Measurements from ENCODE around the gene GJC3. TPM values are rescaled to one million over a fixed set of nuclear protein-coding genes. Genes with fewer than 3 reads are reported as not detected.
"Not testable (repeated sequence)": the region's sequence is repeated elsewhere in the genome, so short reads cannot be mapped to it uniquely, and the experiment has no call there.

Gene GJC3
- polyA plus RNA-seq, 4 donors = 0.87 to 1.5 (median 1.2) TPM

GRCh38 chr7:99935009-99935408, 5.6 kb upstream of the GJC3 start:
- not testable (repeated sequence) for DNase-seq (ENCODE audit: low read depth in 4 of 4, low spot score in 3 of 4)

- DNase-seq (ENCODE audit: low read depth in 4 of 4, low spot score in 3 of 4) = no peak
Observed at GRCh38 chr7:99930376-99930775, 956 bp upstream of the GJC3 start.

GRCh38 chr7:99929730-99930053, 272 bp upstream of the GJC3 start:
- DNase-seq (ENCODE audit: low read depth in 4 of 4, low spot score in 3 of 4) = no peak

- DNase-seq (ENCODE audit: low read depth in 4 of 4, low spot score in 3 of 4) = no peak
Observed at GRCh38 chr7:99928188-99928587, 1.2 kb downstream of the GJC3 start.

GRCh38 chr7:99927536-99927935, 1.9 kb downstream of the GJC3 start:
- DNase-seq (ENCODE audit: low read depth in 4 of 4, low spot score in 3 of 4) = no peak

GRCh38 chr7:99926321-99926720, 3.1 kb downstream of the GJC3 start:
- DNase-seq (ENCODE audit: low read depth in 4 of 4, low spot score in 3 of 4) = no peak

- DNase-seq (ENCODE audit: low read depth in 4 of 4, low spot score in 3 of 4) = no peak
Observed at GRCh38 chr7:99923200-99923599, 6.2 kb downstream of the GJC3 start.

GRCh38 chr7:99920149-99920548, 9.3 kb downstream of the GJC3 start:
- DNase-seq (ENCODE audit: low read depth in 4 of 4, low spot score in 3 of 4) = no peak

- no peak for DNase-seq (ENCODE audit: low read depth in 4 of 4, low spot score in 3 of 4)
Observed at GRCh38 chr7:99919814-99920112, 9.7 kb downstream of the GJC3 start.

GRCh38 chr7:99918959-99919813, 10.2 kb downstream of the GJC3 start, which contains the start of gene TRIM4:
Gene TRIM4 (minus strand): TSS chr7:99919530. CDS start chr7:99919401, 129 bp downstream.
- DNase-seq (ENCODE audit: low read depth in 4 of 4, low spot score in 3 of 4) = peak; percentile 58 to 71 (median 66)

- DNase-seq (ENCODE audit: low read depth in 4 of 4, low spot score in 3 of 4) = no peak
Observed at GRCh38 chr7:99910976-99911375, 18.4 kb downstream of the GJC3 start.

- DNase-seq (ENCODE audit: low read depth in 4 of 4, low spot score in 3 of 4) = no peak
Observed at GRCh38 chr7:99901581-99901980, 27.8 kb downstream of the GJC3 start.

- no peak for DNase-seq (ENCODE audit: low read depth in 4 of 4, low spot score in 3 of 4)
Observed at GRCh38 chr7:99899830-99900519, 29.4 kb downstream of the GJC3 start.

GRCh38 chr7:99898836-99899235, 30.6 kb downstream of the GJC3 start:
- DNase-seq (ENCODE audit: low read depth in 4 of 4, low spot score in 3 of 4) = no peak

GRCh38 chr7:99898023-99898357, 31.4 kb downstream of the GJC3 start:
- DNase-seq (ENCODE audit: low read depth in 4 of 4, low spot score in 3 of 4) = no peak

GRCh38 chr7:99897322-99898022, 31.9 kb downstream of the GJC3 start:
- no peak for DNase-seq (ENCODE audit: low read depth in 4 of 4, low spot score in 3 of 4)

- DNase-seq (ENCODE audit: low read depth in 4 of 4, low spot score in 3 of 4) = no peak
Observed at GRCh38 chr7:99894738-99895137, 34.7 kb downstream of the GJC3 start.

GRCh38 chr7:99893280-99893679, 36.1 kb downstream of the GJC3 start:
- no peak for DNase-seq (ENCODE audit: low read depth in 4 of 4, low spot score in 3 of 4)

- DNase-seq (ENCODE audit: low read depth in 4 of 4, low spot score in 3 of 4) = not testable (repeated sequence)
Observed at GRCh38 chr7:99890348-99890747, 39.1 kb downstream of the GJC3 start.

- not testable (repeated sequence) for DNase-seq (ENCODE audit: low read depth in 4 of 4, low spot score in 3 of 4)
Observed at GRCh38 chr7:99888366-99888765, 41.1 kb downstream of the GJC3 start.

- no peak for DNase-seq (ENCODE audit: low read depth in 4 of 4, low spot score in 3 of 4)
Observed at GRCh38 chr7:99881370-99881769, 48.0 kb downstream of the GJC3 start.

GRCh38 chr7:99876933-99877332, 52.5 kb downstream of the GJC3 start, which contains the start of gene OR2AE1:
Gene OR2AE1 (minus strand): TSS chr7:99877033. CDS start chr7:99877033, 0 bp downstream.
- no peak for DNase-seq (ENCODE audit: low read depth in 4 of 4, low spot score in 3 of 4)
